WTC11 (cell line): ENCODE results near the gene PRR19. TPM values are rescaled to one million over a fixed set of nuclear protein-coding genes. Genes with fewer than 3 reads are reported as not detected.
"Not testable (repeated sequence)": the region's sequence is repeated elsewhere in the genome, so short reads cannot be mapped to it uniquely, and the experiment has no call there.

Source experiments
- ATAC-seq: fragments of 200-7000 bp; cut with Tn5 transposase; 2 replicates; pipeline ENCODE4 v1.10.0; 2021; ENCODE audit warnings: mild to moderate bottlenecking, moderate library complexity
- CTCF ChIA-PET: fragments of 300-600 bp; sonication (Branson Sonifier 250); formaldehyde crosslinking; loops from one replicate; lab custom pipeline; 2021; ENCODE audit warnings: antibody characterized with exemption; lab: Charles Lee
- POLR2A ChIA-PET: fragments of 350-600 bp; sonication (Branson Sonifier 250); formaldehyde crosslinking; loops from one replicate; lab custom pipeline; 2021; ENCODE audit warnings: antibody characterized with exemption; lab: Charles Lee
- DNase-seq: peaks from one replicate; pipeline ENCODE4 v3.0.0; 2021; ENCODE audit warnings: low spot score
- H3K27ac Mint-ChIP-seq: 2 replicates; pipeline ENCODE4 v1.8.0; 2021; ENCODE audit warnings: mixed read lengths
- H3K27me3 Mint-ChIP-seq: 2 replicates; pipeline ENCODE4 v1.8.0; 2021; ENCODE audit warnings: low read depth, mild to moderate bottlenecking, moderate library complexity, mixed read lengths
- H3K36me3 Mint-ChIP-seq: 2 replicates; pipeline ENCODE4 v1.8.0; 2021; ENCODE audit warnings: mixed read lengths
- H3K4me1 Mint-ChIP-seq: 2 replicates; pipeline ENCODE4 v1.8.0; 2022; ENCODE audit warnings: mixed read lengths
- H3K4me3 Mint-ChIP-seq: 2 replicates; pipeline ENCODE4 v1.8.0; 2021; ENCODE audit warnings: mild to moderate bottlenecking, moderate library complexity, mixed read lengths
- H3K9me3 Mint-ChIP-seq: 2 replicates; pipeline ENCODE4 v1.8.0; 2021; ENCODE audit warnings: mixed read lengths
- E2F5 ChIP-seq: sonication (generic); formaldehyde crosslinking; IDR thresholded peaks from 2 replicates; pipeline ENCODE4 v1.8.1; 2022; ENCODE audit warnings: mild to moderate bottlenecking, moderate library complexity, missing genetic modification reagents
- ELF4 ChIP-seq: sonication (generic); formaldehyde crosslinking; IDR thresholded peaks from 2 replicates; pipeline ENCODE4 v1.8.1; 2022; ENCODE audit warnings: low read depth, mild to moderate bottlenecking, moderate library complexity, missing genetic modification reagents
- EMX1 ChIP-seq: fragments of 250-450 bp; sonication (Bioruptor Pico); IDR thresholded peaks from 2 replicates; pipeline ENCODE4 v1.8.0; 2021; ENCODE audit warnings: mild to moderate bottlenecking
- GABPB1 ChIP-seq: sonication (generic); formaldehyde crosslinking; IDR thresholded peaks from 2 replicates; pipeline ENCODE4 v1.8.1; 2023; ENCODE audit warnings: mild to moderate bottlenecking, missing genetic modification reagents
- KAT7 ChIP-seq: sonication (generic); formaldehyde crosslinking; IDR thresholded peaks from 2 replicates; pipeline ENCODE4 v1.8.1; 2023; ENCODE audit warnings: missing genetic modification reagents, mild to moderate bottlenecking, borderline replicate concordance
- MAX ChIP-seq: sonication (generic); formaldehyde crosslinking; IDR thresholded peaks from 2 replicates; pipeline ENCODE4 v1.8.0; 2022; ENCODE audit warnings: mild to moderate bottlenecking, missing genetic modification reagents
- NR1H2 ChIP-seq: sonication (generic); formaldehyde crosslinking; IDR thresholded peaks from 2 replicates; pipeline ENCODE4 v1.9.0; 2021; ENCODE audit warnings: mild to moderate bottlenecking, moderate library complexity, missing genetic modification reagents
- PREB ChIP-seq: sonication (generic); formaldehyde crosslinking; IDR thresholded peaks from 2 replicates; pipeline ENCODE4 v1.8.1; 2022; ENCODE audit warnings: mild to moderate bottlenecking, missing genetic modification reagents, moderate library complexity, borderline replicate concordance
- RELA ChIP-seq: sonication (generic); formaldehyde crosslinking; IDR thresholded peaks from 2 replicates; pipeline ENCODE4 v1.8.1; 2022; ENCODE audit warnings: missing genetic modification reagents, mild to moderate bottlenecking, borderline replicate concordance
- RORB ChIP-seq: fragments of 250-450 bp; sonication (Bioruptor Pico); IDR thresholded peaks from 2 replicates; pipeline ENCODE4 v1.9.0; 2021; ENCODE audit warnings: mild to moderate bottlenecking
- SP1 ChIP-seq: sonication (generic); formaldehyde crosslinking; conservative IDR thresholded peaks from 2 replicates; pipeline ENCODE4 v1.8.1; 2022; ENCODE audit warnings: missing genetic modification reagents
- TCF7 ChIP-seq: sonication (generic); formaldehyde crosslinking; IDR thresholded peaks from 2 replicates; pipeline ENCODE4 v1.8.0; 2022; ENCODE audit warnings: mild to moderate bottlenecking, low read depth, missing genetic modification reagents, moderate library complexity
- USF2 ChIP-seq: sonication (generic); formaldehyde crosslinking; IDR thresholded peaks from 2 replicates; pipeline ENCODE4 v1.8.1; 2023; ENCODE audit warnings: mild to moderate bottlenecking, missing genetic modification reagents, moderate library complexity
- ZMAT4 ChIP-seq: fragments of 250-450 bp; sonication (Bioruptor Pico); IDR thresholded peaks from 2 replicates; pipeline ENCODE4 v1.9.0; 2021; ENCODE audit warnings: mild to moderate bottlenecking
- ZNF532 ChIP-seq: fragments of 250-450 bp; sonication (Bioruptor Pico); IDR thresholded peaks from 2 replicates; pipeline ENCODE4 v1.9.0; 2021; ENCODE audit warnings: mild to moderate bottlenecking, borderline replicate concordance
- ZNF671 ChIP-seq: fragments of 250-450 bp; sonication (Bioruptor Pico); IDR thresholded peaks from 2 replicates; pipeline ENCODE4 v1.8.0; 2021; ENCODE audit warnings: mild to moderate bottlenecking
- ZSCAN18 ChIP-seq: fragments of 250-450 bp; sonication (Bioruptor Pico); IDR thresholded peaks from 2 replicates; pipeline ENCODE4 v2.1.2; 2022; ENCODE audit warnings: mild to moderate bottlenecking, moderate library complexity
- total RNA-seq: library from RNA; stranded (reverse); gene quantifications from 3 replicates; pipeline ENCODE4 v1.2.3, GENCODE V29; 2021

Gene PRR19
- total RNA-seq, 1 experiment from 2014 or later = 3.7 TPM

GRCh38 chr19:42331333-42331732, 29.4 kb downstream of the PRR19 start:
- DNase-seq, H3K27ac Mint-ChIP-seq, POLR2A ChIA-PET, ATAC-seq, H3K9me3 Mint-ChIP-seq, H3K4me3 Mint-ChIP-seq, H3K36me3 Mint-ChIP-seq, H3K27me3 Mint-ChIP-seq: not testable (repeated sequence)
- H3K4me1 Mint-ChIP-seq = peaks cover 23% of the 10 kb centered on the region
- CTCF ChIA-PET = interaction anchor here (0.7 to 4.6 kb wide), 4 partner anchors 12 to 107 kb away, joined by 3 to 30 read pairs (median 4); no protein-coding TSS in a partner anchor

- no peak overlapping the region for H3K4me3 Mint-ChIP-seq
- no peak overlapping the region for H3K27ac Mint-ChIP-seq
- peaks cover 18% of the 10 kb centered on the region for H3K4me1 Mint-ChIP-seq
- no peaks in the 10 kb centered on the region for H3K9me3 Mint-ChIP-seq
- H3K36me3 Mint-ChIP-seq = no peaks in the 10 kb centered on the region
- POLR2A ChIA-PET = interaction anchor here (0.6 kb wide), 1 partner anchor 1727 kb away, joined by 3 read pairs; no protein-coding TSS in a partner anchor
- TF ChIP-seq ZNF671 (CRISPR knock-in tag) = no peak
- no peak for TF ChIP-seq GABPB1 (CRISPR knock-in tag)
- TF ChIP-seq ELF4 (CRISPR knock-in tag) = no peak
- no peak for TF ChIP-seq E2F5 (CRISPR knock-in tag)
- TF ChIP-seq RORB (CRISPR knock-in tag) = no peak
- TF ChIP-seq KAT7 (CRISPR knock-in tag) = no peak
- TF ChIP-seq ZMAT4 (CRISPR knock-in tag) = no peak
- TF ChIP-seq ZSCAN18 (CRISPR knock-in tag) = no peak
- TF ChIP-seq ZNF532 = no peak
- no peak for TF ChIP-seq SP1 (CRISPR knock-in tag)
- no peak for TF ChIP-seq NR1H2 (CRISPR knock-in tag)
- TF ChIP-seq MAX (CRISPR knock-in tag) = no peak
- no peak for TF ChIP-seq TCF7 (CRISPR knock-in tag)
- TF ChIP-seq RELA (CRISPR knock-in tag) = no peak
- TF ChIP-seq USF2 (CRISPR knock-in tag) = no peak
- no peak for TF ChIP-seq PREB
- no peak for TF ChIP-seq EMX1 (CRISPR knock-in tag)
- TF ChIP-seq, all 79 proteins: peak for 0
- CTCF ChIA-PET = interaction anchor here (4.6 kb wide), 1 partner anchor 11 kb away, joined by 30 read pairs; no protein-coding TSS in a partner anchor
- no peak for DNase-seq
- no peaks in the 10 kb centered on the region for H3K27me3 Mint-ChIP-seq
- no peak for ATAC-seq
Observed at GRCh38 chr19:42332059-42332458, 30.1 kb downstream of the PRR19 start.
